Neural progenitor cell (in vitro differentiated cells): Measurements from ENCODE around the gene WDR5. TPM values are rescaled to one million over a fixed set of nuclear protein-coding genes. Genes with fewer than 3 reads are reported as not detected.

Experiments used
- DNase-seq: peaks from one replicate; pipeline ENCODE4 v3.0.0-alpha.2; 2016; ENCODE audit warnings: low spot score
- H2AFZ ChIP-seq: fragments of 200-600 bp; sonication (generic); replicated peaks from 2 replicates; pipeline ENCODE4 v1.6.1; 2016; ENCODE audit warnings: antibody characterized with exemption
- H3F3A ChIP-seq: fragments of 200-600 bp; sonication (generic); 2 replicates; pipeline ENCODE4 v1.6.1; 2016; ENCODE audit warnings: antibody characterized with exemption, low read depth
- H3K27ac ChIP-seq: fragments of 200-600 bp; sonication (generic); 2 replicates; pipeline ENCODE4 v1.5.1; 2016; ENCODE audit warnings: mild to moderate bottlenecking
- H3K27me3 ChIP-seq: fragments of 200-600 bp; sonication (generic); 2 replicates; pipeline ENCODE4 v1.6.1; 2016; ENCODE audit warnings: mild to moderate bottlenecking, moderate library complexity
- H3K36me3 ChIP-seq: fragments of 200-600 bp; sonication (generic); 2 replicates; pipeline ENCODE4 v1.5.1; 2016
- H3K4me1 ChIP-seq: fragments of 200-600 bp; sonication (generic); 2 replicates; pipeline ENCODE4 v1.6.1; 2016; ENCODE audit warnings: mixed run types
- H3K4me2 ChIP-seq: fragments of 200-600 bp; sonication (generic); 2 replicates; pipeline ENCODE4 v1.6.1; 2016
- H3K4me3 ChIP-seq: fragments of 200-600 bp; sonication (generic); 2 replicates; pipeline ENCODE4 v1.5.1; 2016
- H3K79me2 ChIP-seq: fragments of 200-600 bp; sonication (generic); 2 replicates; pipeline ENCODE4 v1.6.1; 2016; ENCODE audit warnings: low read depth
- H3K9ac ChIP-seq: fragments of 200-600 bp; sonication (generic); 2 replicates; pipeline ENCODE4 v1.6.1; 2016
- H3K9me3 ChIP-seq: fragments of 200-600 bp; sonication (generic); 2 replicates; pipeline ENCODE4 v1.5.1; 2016; ENCODE audit warnings: low read depth
- H4K20me1 ChIP-seq: fragments of 200-600 bp; sonication (generic); 2 replicates; pipeline ENCODE4 v1.6.1; 2016; ENCODE audit warnings: low read depth
- H3K27ac Mint-ChIP-seq: 3 replicates; pipeline ENCODE4 v1.8.0; 2021; ENCODE audit warnings: mixed read lengths
- H3K27me3 Mint-ChIP-seq: 2 replicates; pipeline ENCODE4 v1.8.0; 2022; ENCODE audit warnings: low read depth, mild to moderate bottlenecking, inconsistent platforms, moderate library complexity, mixed read lengths; ENCODE audit not compliant: insufficient read depth
- H3K36me3 Mint-ChIP-seq: 3 replicates; pipeline ENCODE4 v1.8.0; 2021; ENCODE audit warnings: mixed read lengths
- H3K4me1 Mint-ChIP-seq: 3 replicates; pipeline ENCODE4 v1.8.0; 2021; ENCODE audit warnings: mixed read lengths
- H3K4me3 Mint-ChIP-seq: 3 replicates; pipeline ENCODE4 v1.8.0; 2021; ENCODE audit warnings: mild to moderate bottlenecking, moderate library complexity, mixed read lengths
- H3K9me3 Mint-ChIP-seq: 3 replicates; pipeline ENCODE4 v1.8.0; 2020; ENCODE audit warnings: mixed read lengths
- CTCF ChIP-seq: fragments of 200-600 bp; sonication (generic); IDR thresholded peaks from 2 replicates; pipeline ENCODE4 v1.5.1; 2017; ENCODE audit warnings: antibody characterized with exemption, mild to moderate bottlenecking
- EZH2 ChIP-seq: fragments of 200-600 bp; sonication (generic); IDR thresholded peaks from 2 replicates; pipeline ENCODE4 v1.6.1; 2017; ENCODE audit warnings: antibody characterized with exemption, mild to moderate bottlenecking, moderate library complexity
- EZH2phosphoT487 ChIP-seq: fragments of 200-600 bp; sonication (generic); IDR thresholded peaks from 2 replicates; pipeline ENCODE4 v1.6.1; 2017; ENCODE audit warnings: antibody characterized with exemption
- total RNA-seq: library from RNA; depleted of rRNA; stranded (reverse); fragments of >200 nt; gene quantifications from 2 replicates; pipeline ENCODE4 v1.2.3, GENCODE V29; 2015; ENCODE audit warnings: low replicate concordance

The WDR5 gene
- total RNA-seq, 1 donor from 2014 or later: 26.7 TPM

GRCh38 chr9:134166374-134166773 lies 30.5 kb downstream of the WDR5 start:
- Mint-ChIP-seq H3K9me3 (peaks cover 6% of the 10 kb centered on the region), H3K27ac (no peak overlapping the region), H3K36me3 (peaks cover 5% of the 10 kb centered on the region), H3K27me3 (peaks cover 7% of the 10 kb centered on the region), H3K4me1 (peaks cover 7% of the 10 kb centered on the region), H3K4me3 (no peak overlapping the region)
- Histone ChIP-seq H4K20me1 (no peaks in the 10 kb centered on the region), H3K27me3 (peaks cover 16% of the 10 kb centered on the region), H3K27ac (no peak overlapping the region), H2AFZ (no peak overlapping the region), H3K9ac (no peak overlapping the region), H3K9me3 (no peaks in the 10 kb centered on the region), H3K4me3 (no peak overlapping the region), H3K36me3 (no peaks in the 10 kb centered on the region), H3K4me2 (no peak overlapping the region), H3K4me1 (no peaks in the 10 kb centered on the region), H3K79me2 (peaks cover 5% of the 10 kb centered on the region), H3F3A (peaks cover 8% of the 10 kb centered on the region)
- no peak for TF ChIP-seq CTCF
- TF ChIP-seq EZH2phosphoT487: no peak
- TF ChIP-seq EZH2: no peak
- no peak for DNase-seq

- Histone ChIP-seq H3F3A (peaks cover 7% of the 10 kb centered on the region), H2AFZ (no peak overlapping the region)
Measured at GRCh38 chr9:134167530-134167931, 31.6 kb downstream of the WDR5 start.

GRCh38 chr9:134168757-134169550 lies 33.1 kb downstream of the WDR5 start:
- H3K4me1 Mint-ChIP-seq: peaks cover 10% of the 10 kb centered on the region
- H3F3A ChIP-seq: peaks cover 4% of the 10 kb centered on the region
- TF ChIP-seq EZH2phosphoT487 (no peak), CTCF (peak; percentile 24)
- no peaks in the 10 kb centered on the region for H3K36me3 ChIP-seq
- no peak overlapping the region for H3K4me2 ChIP-seq
- H3K9me3 ChIP-seq: no peaks in the 10 kb centered on the region
- peaks cover 5% of the 10 kb centered on the region for H3K79me2 ChIP-seq
- no peak overlapping the region for H2AFZ ChIP-seq
- no peak overlapping the region for H3K4me3 Mint-ChIP-seq
- H3K27ac Mint-ChIP-seq: no peak overlapping the region
- H3K9ac ChIP-seq: no peak overlapping the region
- H3K9me3 Mint-ChIP-seq: peaks cover 6% of the 10 kb centered on the region
- no peaks in the 10 kb centered on the region for H4K20me1 ChIP-seq
- no peak for DNase-seq
- H3K27ac ChIP-seq: no peak overlapping the region
- H3K4me3 ChIP-seq: no peak overlapping the region
- peaks cover under 1% of the 10 kb centered on the region for H3K27me3 ChIP-seq
- peaks cover 11% of the 10 kb centered on the region for H3K27me3 Mint-ChIP-seq
- H3K36me3 Mint-ChIP-seq: peaks cover 5% of the 10 kb centered on the region
- H3K4me1 ChIP-seq: no peaks in the 10 kb centered on the region

More at GRCh38 chr9:134167530-134167931, 31.6 kb downstream of the WDR5 start:
- peaks cover 7% of the 10 kb centered on the region for H3K4me1 Mint-ChIP-seq
- no peaks in the 10 kb centered on the region for H3K9me3 ChIP-seq
- peaks cover 11% of the 10 kb centered on the region for H3K27me3 Mint-ChIP-seq
- no peaks in the 10 kb centered on the region for H3K4me1 ChIP-seq
- peaks cover 13% of the 10 kb centered on the region for H3K27me3 ChIP-seq
- H3K9me3 Mint-ChIP-seq: peaks cover 6% of the 10 kb centered on the region
- no peak overlapping the region for H3K4me3 Mint-ChIP-seq
- H3K27ac Mint-ChIP-seq: no peak overlapping the region
- no peak overlapping the region for H3K4me3 ChIP-seq
- no peak overlapping the region for H3K4me2 ChIP-seq
- H3K9ac ChIP-seq: no peak overlapping the region
- H3K27ac ChIP-seq: no peak overlapping the region
- H3K36me3 ChIP-seq: no peaks in the 10 kb centered on the region
- no peaks in the 10 kb centered on the region for H4K20me1 ChIP-seq
- H3K36me3 Mint-ChIP-seq: peaks cover 5% of the 10 kb centered on the region
- no peak for DNase-seq
- H3K79me2 ChIP-seq: peaks cover 5% of the 10 kb centered on the region
- TF ChIP-seq EZH2phosphoT487 (no peak), CTCF (no peak), EZH2 (no peak)
